Neuronal stem cell (in vitro differentiated cells): Measurements from ENCODE around the gene PSME3.

Experiments used
- DNase-seq: peaks from one replicate; pipeline ENCODE4 v3.0.0-alpha.2; 2013; ENCODE audit warnings: low spot score
- H2AFZ ChIP-seq: one replicate; pipeline ENCODE4 v1.6.1; 2013; ENCODE audit warnings: mild to moderate bottlenecking, low read length, inconsistent platforms
- H2AK5ac ChIP-seq: 2 replicates; pipeline ENCODE4 v1.6.1; 2013; ENCODE audit warnings: low read depth, mild to moderate bottlenecking, inconsistent platforms, low read length, moderate library complexity, mixed read lengths
- H2BK120ac ChIP-seq: 2 replicates; pipeline ENCODE4 v1.6.1; 2013; ENCODE audit warnings: low read depth, mild to moderate bottlenecking, inconsistent platforms, low read length, moderate library complexity, mixed read lengths
- H2BK12ac ChIP-seq: one replicate; pipeline ENCODE4 v1.6.1; 2013; ENCODE audit warnings: low read length, inconsistent platforms
- H2BK15ac ChIP-seq: 2 replicates; pipeline ENCODE4 v1.6.1; 2013; ENCODE audit warnings: mild to moderate bottlenecking, low read length, inconsistent platforms, mixed read lengths
- H2BK5ac ChIP-seq: one replicate; pipeline ENCODE4 v1.6.1; 2013; ENCODE audit warnings: inconsistent platforms, mild to moderate bottlenecking, low read length, moderate library complexity
- H3K14ac ChIP-seq: one replicate; pipeline ENCODE4 v1.6.1; 2013; ENCODE audit warnings: low read length, inconsistent platforms
- H3K18ac ChIP-seq: 2 replicates; pipeline ENCODE4 v1.6.1; 2013; ENCODE audit warnings: low read length, inconsistent platforms
- H3K23ac ChIP-seq: 2 replicates; pipeline ENCODE4 v1.6.1; 2013; ENCODE audit warnings: low read depth, mild to moderate bottlenecking, mixed read lengths, low read length, inconsistent platforms; ENCODE audit not compliant: poor library complexity
- H3K27ac ChIP-seq: replicated peaks from 3 replicates; pipeline ENCODE4 v1.5.1; 2013; ENCODE audit warnings: low read length, inconsistent platforms
- H3K27me3 ChIP-seq, 3 experiments: 2 replicates each; pipeline ENCODE4 v1.6.1; 2013; ENCODE audit warnings: low read length in 3 of 3, mild to moderate bottlenecking in 2 of 3, inconsistent platforms in 1 of 3, low read depth in 1 of 3, mixed read lengths in 1 of 3, moderate library complexity in 1 of 3; ENCODE audit not compliant: control insufficient read depth in 3 of 3, insufficient read depth in 3 of 3
- H3K36me3 ChIP-seq, 2 donors: replicated peaks in 1 of 2; 2 replicates each; pipeline ENCODE4 v1.6.1; 2013; ENCODE audit warnings: low read length in 2 of 2; ENCODE audit not compliant: control insufficient read depth in 2 of 2, insufficient read depth in 2 of 2
- H3K4ac ChIP-seq: 2 replicates; pipeline ENCODE4 v1.6.1; 2013; ENCODE audit warnings: inconsistent platforms, mild to moderate bottlenecking, low read length, moderate library complexity
- H3K4me1 ChIP-seq, 2 donors: 1 replicate in 1 of 2; 2 replicates in 1 of 2; pipeline ENCODE4 v1.6.1; 2013; ENCODE audit warnings: low read length in 2 of 2, low read depth in 1 of 2; ENCODE audit not compliant: control insufficient read depth in 2 of 2, insufficient read depth in 1 of 2
- H3K4me2 ChIP-seq: one replicate; pipeline ENCODE4 v1.6.1; 2013; ENCODE audit warnings: mild to moderate bottlenecking, low read length, inconsistent platforms; ENCODE audit not compliant: insufficient read depth, poor library complexity, severe bottlenecking
- H3K4me3 ChIP-seq, 2 donors: 2 replicates each; pipeline ENCODE4 v1.5.1; 2013; ENCODE audit warnings: low read length in 2 of 2, mild to moderate bottlenecking in 2 of 2, inconsistent platforms in 1 of 2, moderate library complexity in 1 of 2
- H3K79me1 ChIP-seq: one replicate; pipeline ENCODE4 v1.6.1; 2013; ENCODE audit warnings: low read depth, mild to moderate bottlenecking, inconsistent platforms, low read length, moderate library complexity
- H3K9ac ChIP-seq: one replicate; pipeline ENCODE4 v1.6.1; 2013; ENCODE audit warnings: mild to moderate bottlenecking, low read depth, low read length, inconsistent platforms; ENCODE audit not compliant: poor library complexity
- H3K9me3 ChIP-seq, 2 donors: replicated peaks in 1 of 2; 2 replicates each; pipeline versions ENCODE3 to v1.6.1; 2013; ENCODE audit warnings: low read length in 2 of 2, mild to moderate bottlenecking in 2 of 2, inconsistent platforms in 1 of 2, low read depth in 1 of 2, mixed read lengths in 1 of 2, moderate library complexity in 1 of 2; ENCODE audit not compliant: control insufficient read depth in 2 of 2, insufficient read depth in 1 of 2
- H4K8ac ChIP-seq: one replicate; pipeline ENCODE4 v1.6.1; 2013; ENCODE audit warnings: low read depth, mild to moderate bottlenecking, inconsistent platforms, low read length, moderate library complexity
- H4K91ac ChIP-seq: one replicate; pipeline ENCODE4 v1.6.1; 2013; ENCODE audit warnings: low read length, low read depth, mild to moderate bottlenecking, inconsistent platforms; ENCODE audit not compliant: poor library complexity
- WGBS, 2 donors: extraction: QIAGEN DNeasy Blood & Tissue Kit; methylation state at CpG; one replicate each; pipeline ENCODE4 v1.1.7; 2013; ENCODE audit warnings: missing lambda C conversion rate in 2 of 2, mixed read lengths in 1 of 2; ENCODE audit not compliant: insufficient read length in 2 of 2, insufficient replicate concordance in 1 of 2; ENCODE audit errors: extremely low coverage in 2 of 2; 5-methylcytosine and 5-hydroxymethylcytosine counted together

The PSME3 gene

DNA sequence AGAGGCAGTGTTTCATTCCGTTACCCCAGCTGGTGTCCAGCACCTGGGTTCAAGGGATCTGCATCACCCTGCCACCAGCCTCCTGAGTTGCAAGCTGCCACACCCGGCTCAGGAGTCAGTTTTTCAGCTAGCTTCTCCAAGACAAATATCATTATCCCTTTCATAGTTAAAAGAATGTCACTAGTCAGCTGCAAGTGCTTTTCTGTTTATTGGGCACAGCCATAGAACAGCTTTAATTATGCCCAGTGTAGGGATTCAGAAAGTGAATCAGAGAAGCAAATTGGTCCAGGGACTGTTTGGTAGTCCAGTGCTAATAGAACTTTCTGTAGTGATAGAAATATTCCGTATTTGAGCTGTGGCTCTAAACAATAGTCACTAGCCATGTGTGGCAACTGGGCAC, 14.9 kb downstream of the PSME3 start:
- H4K8ac ChIP-seq = no peak overlapping the region
- no peaks in the 10 kb centered on the region for H3K9me3 ChIP-seq
- no peaks in the 10 kb centered on the region for H3K27me3 ChIP-seq
- no peaks in the 10 kb centered on the region for H3K4me1 ChIP-seq
- H3K9ac ChIP-seq = no peak overlapping the region
- H3K4me2 ChIP-seq = no peak overlapping the region
- H3K36me3 ChIP-seq = peaks cover 22 to 33% of the 10 kb centered on the region in 2 donors
- H3K18ac ChIP-seq = no peak overlapping the region
- H3K4me3 ChIP-seq = no peak overlapping the region
- H2AFZ ChIP-seq = no peak overlapping the region
- H3K79me1 ChIP-seq = no peaks in the 10 kb centered on the region
- no peak overlapping the region for H4K91ac ChIP-seq
- H3K14ac ChIP-seq = no peak overlapping the region
- no peak overlapping the region for H2BK5ac ChIP-seq
- H3K27ac ChIP-seq = no peak overlapping the region
- H2BK120ac ChIP-seq = no peak overlapping the region
- no peak overlapping the region for H2AK5ac ChIP-seq
- no peak overlapping the region for H3K23ac ChIP-seq
- no peak overlapping the region for H2BK12ac ChIP-seq
- WGBS, 2 donors = no CpG with 5 or more reads among the region's 3 CpGs
- H2BK15ac ChIP-seq = no peak overlapping the region
- no peak for DNase-seq
- no peak overlapping the region for H3K4ac ChIP-seq

DNA sequence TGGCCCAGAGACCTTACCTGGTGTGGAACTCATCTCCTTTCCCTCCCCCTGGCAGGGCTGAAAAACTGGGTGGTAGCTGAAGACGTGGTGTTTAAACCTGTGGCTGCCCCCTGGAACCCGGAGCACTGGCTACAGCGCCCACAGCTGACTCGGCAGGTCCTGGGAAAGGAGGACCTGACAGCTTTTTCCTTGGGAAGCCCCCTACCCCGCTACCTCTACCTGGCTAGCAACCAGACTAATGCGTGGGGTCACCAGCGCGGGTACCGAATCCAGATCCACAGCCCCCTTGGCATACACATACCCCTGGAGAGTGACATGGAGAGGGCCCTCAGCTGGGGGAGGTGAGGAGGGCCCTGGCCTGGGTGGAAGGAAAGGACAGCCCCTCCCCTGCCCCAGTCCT, 15.8 kb downstream of the PSME3 start:
- WGBS, 2 donors = no CpG with 5 or more reads among the region's 9 CpGs

GRCh38 chr17:42849451-42850181, 16.4 kb downstream of the PSME3 start:
- Histone ChIP-seq H4K91ac (peak overlapping the region; percentile 1), H2BK15ac (no peak overlapping the region), H3K4ac (no peak overlapping the region), H3K36me3 (peaks cover 10 to 18% of the 10 kb centered on the region in 2 donors), H4K8ac (no peak overlapping the region), H3K4me3 (no peak overlapping the region), H3K14ac (no peak overlapping the region), H3K9me3 (no peaks in the 10 kb centered on the region), H3K27me3 (no peaks in the 10 kb centered on the region), H2BK5ac (no peak overlapping the region), H2AK5ac (peak overlapping the region; percentile 26), H3K18ac (no peak overlapping the region), H3K9ac (no peak overlapping the region), H2BK12ac (no peak overlapping the region), H3K27ac (no peak overlapping the region), H3K23ac (no peak overlapping the region), H2AFZ (no peak overlapping the region), H3K4me2 (no peak overlapping the region), H3K4me1 (no peaks in the 10 kb centered on the region), H3K79me1 (no peaks in the 10 kb centered on the region), H2BK120ac (no peak overlapping the region)
- WGBS, 2 donors = no CpG with 5 or more reads among the region's 8 CpGs
- no peak for DNase-seq

More for the DNA sequence above, 15.8 kb downstream of the PSME3 start:
- Histone ChIP-seq H4K8ac (no peak overlapping the region), H3K23ac (no peak overlapping the region), H3K18ac (no peak overlapping the region), H2AFZ (no peak overlapping the region), H3K4me1 (no peaks in the 10 kb centered on the region), H3K4me3 (no peak overlapping the region), H3K36me3 (peaks cover 16 to 24% of the 10 kb centered on the region in 2 donors), H3K9me3 (no peaks in the 10 kb centered on the region), H2BK15ac (no peak overlapping the region), H3K79me1 (no peaks in the 10 kb centered on the region), H2BK5ac (no peak overlapping the region), H3K4ac (no peak overlapping the region), H4K91ac (no peak overlapping the region), H3K27ac (no peak overlapping the region), H3K9ac (no peak overlapping the region), H3K27me3 (no peaks in the 10 kb centered on the region), H2BK12ac (no peak overlapping the region), H3K14ac (no peak overlapping the region), H2BK120ac (no peak overlapping the region), H3K4me2 (no peak overlapping the region), H2AK5ac (no peak overlapping the region)
- DNase-seq = no peak

- Histone ChIP-seq H3K4me2 (no peak within 1 kb of the TSS), H4K91ac (peak within 1 kb of the TSS; percentile 1), H2AK5ac (peak within 1 kb of the TSS; percentile 26), H3K14ac (no peak within 1 kb of the TSS), H2BK12ac (no peak within 1 kb of the TSS), H3K4ac (no peak within 1 kb of the TSS), H3K79me1 (no peaks in the 10 kb centered on the region), H3K9me3 (no peaks in the 10 kb centered on the region), H3K9ac (no peak within 1 kb of the TSS), H3K18ac (no peak within 1 kb of the TSS), H3K23ac (no peak within 1 kb of the TSS), H4K8ac (no peak within 1 kb of the TSS), H2BK15ac (no peak within 1 kb of the TSS), H3K27ac (no peak within 1 kb of the TSS), H3K27me3 (no peaks in the 10 kb centered on the region), H3K36me3 (peaks cover 0 to 5% of the 10 kb centered on the region in 2 donors), H2BK120ac (no peak within 1 kb of the TSS), H2AFZ (peak within 1 kb of the TSS; percentile 47), H3K4me1 (peaks cover 0 to 3% of the 10 kb centered on the region in 2 donors), H3K4me3 (no peak within 1 kb of the TSS), H2BK5ac (no peak within 1 kb of the TSS)
- WGBS, 2 donors = no CpG with 5 or more reads among the region's 9 CpGs
- DNase-seq = no peak
Observed at GRCh38 chr17:42850954-42851353, 17.8 kb downstream of the PSME3 start, which contains the start of gene AOC3. AOC3 (plus strand) TSS chr17:42851199; CDS start chr17:42851344, 145 bp downstream.
